HCT116 (cell line): ENCODE data around the gene TJP2. TPM values are rescaled to one million over a fixed set of nuclear protein-coding genes. Genes with fewer than 3 reads are reported as not detected.

ENCODE experiments used
- ATAC-seq: fragments of 200-7000 bp; cut with Tn5 transposase; 2 replicates; pipeline ENCODE4 v1.9.1; 2020; ENCODE audit warnings: mild to moderate bottlenecking, moderate library complexity
- BruUV-seq: library from RNA; stranded (reverse); fragments of 400-500 nt; replicated peaks from 2 replicates; lab custom pipeline; 2021; lab: Mats Ljungman, UMichigan
- CTCF ChIA-PET: fragments of 300-600 bp; sonication (Branson Sonifier 250); formaldehyde crosslinking; loops from one replicate; lab custom pipeline; 2021; ENCODE audit warnings: antibody characterized with exemption; lab: Charles Lee
- POLR2A ChIA-PET: fragments of 300-600, 350-600 bp; sonication (Branson Sonifier 250); formaldehyde crosslinking; loops from one replicate; lab custom pipeline; 2021; ENCODE audit warnings: antibody characterized with exemption; lab: Charles Lee
- RAD21 ChIA-PET, 2 experiments: fragments of 300-600 bp; sonication (Branson Sonifier 250); formaldehyde crosslinking; loops; one replicate each; lab custom pipeline; 2023; ENCODE audit warnings: low total read pairs in 2 of 2; ENCODE audit not compliant: uncharacterized antibody in 2 of 2, unreplicated experiment in 2 of 2, low non-redundant PET in 1 of 2; lab: Charles Lee
- DNase-seq: peaks from one replicate; pipeline ENCODE4 v3.0.0-alpha.2; 2010; ENCODE audit warnings: low read depth, low spot score
- H2AFZ ChIP-seq: fragments of 200-600 bp; shearing (Covaris generic), sonication (generic); 2 replicates; pipeline ENCODE4 v1.6.1; 2017; ENCODE audit warnings: low read depth, mixed run types, mixed read lengths, antibody characterized with exemption, low read length; ENCODE audit not compliant: poor library complexity, severe bottlenecking
- H3K27ac ChIP-seq: 2 replicates; pipeline ENCODE4 v1.5.1; 2012; ENCODE audit warnings: low read depth, low read length
- H3K27me3 ChIP-seq: fragments of 200-600 bp; sonication (generic); 2 replicates; pipeline ENCODE4 v1.6.1; 2016; ENCODE audit warnings: mixed run types, low read length, mixed read lengths; ENCODE audit not compliant: insufficient read depth
- H3K36me3 ChIP-seq, 2 experiments: fragments of 200-500 bp in 1 of 2; fragments of 200-600 bp in 1 of 2; sonication (Bioruptor generic) in 1 of 2; sonication (generic) in 1 of 2; 2 replicates each; pipeline versions ENCODE4 v1.5.1 to v1.6.1; 2014 to 2016; ENCODE audit warnings: low read length in 2 of 2, inconsistent platforms in 1 of 2, mixed read lengths in 1 of 2, mixed run types in 1 of 2; ENCODE audit not compliant: insufficient read depth in 2 of 2, control insufficient read depth in 1 of 2
- H3K4me1 ChIP-seq, 2 experiments: fragments of 200-600 bp in 1 of 2; sonication (generic) in 1 of 2; 2 replicates each; pipeline versions ENCODE4 v1.5.1 to v1.6.1; 2012 to 2017; ENCODE audit warnings: low read length in 2 of 2, inconsistent platforms in 1 of 2, mild to moderate bottlenecking in 1 of 2, mixed read lengths in 1 of 2, mixed run types in 1 of 2, moderate library complexity in 1 of 2; ENCODE audit not compliant: insufficient read depth in 2 of 2, control insufficient read depth in 1 of 2
- H3K4me2 ChIP-seq: fragments of 200-600 bp; sonication (generic); 2 replicates; pipeline ENCODE4 v1.6.1; 2017; ENCODE audit warnings: mixed run types, low read length, mixed read lengths
- H3K4me3 ChIP-seq, 2 experiments: fragments of 200-600 bp in 1 of 2; sonication (generic) in 1 of 2; replicated peaks in 1 of 2; 2 replicates each; pipeline ENCODE4 v1.5.1; 2011 to 2016; ENCODE audit warnings: low read length in 2 of 2, control low read depth in 1 of 2, low read depth in 1 of 2, mild to moderate bottlenecking in 1 of 2, mixed read lengths in 1 of 2, mixed run types in 1 of 2
- H3K79me2 ChIP-seq: fragments of 200-600 bp; sonication (generic); 2 replicates; pipeline ENCODE4 v1.6.1; 2017; ENCODE audit warnings: mild to moderate bottlenecking, mixed run types, low read length, moderate library complexity, mixed read lengths; ENCODE audit not compliant: insufficient read depth
- H3K9ac ChIP-seq: fragments of 200-600 bp; sonication (generic); 2 replicates; pipeline ENCODE4 v1.6.1; 2016; ENCODE audit warnings: low read length, mixed read lengths
- H3K9me2 ChIP-seq: fragments of 200-600 bp; sonication (generic), shearing (Covaris generic); 2 replicates; pipeline ENCODE4 v1.6.1; 2017; ENCODE audit warnings: mixed run types, mild to moderate bottlenecking, moderate library complexity; ENCODE audit not compliant: insufficient read depth
- H3K9me3 ChIP-seq, 2 experiments: fragments of 200-500 bp in 1 of 2; fragments of 200-600 bp in 1 of 2; sonication (Bioruptor generic) in 1 of 2; sonication (generic) in 1 of 2; 2 replicates each; pipeline ENCODE4 v1.6.1; 2014 to 2017; ENCODE audit warnings: low read length in 2 of 2, mixed read lengths in 2 of 2, inconsistent platforms in 1 of 2, low read depth in 1 of 2, mild to moderate bottlenecking in 1 of 2, mixed run types in 1 of 2, moderate library complexity in 1 of 2; ENCODE audit not compliant: control insufficient read depth in 1 of 2, insufficient read depth in 1 of 2
- H4K20me1 ChIP-seq: fragments of 200-600 bp; sonication (generic), shearing (Covaris generic); 2 replicates; pipeline ENCODE4 v1.6.1; 2017; ENCODE audit warnings: mixed run types, mild to moderate bottlenecking, moderate library complexity; ENCODE audit not compliant: insufficient read depth
- ATF3 ChIP-seq: IDR thresholded peaks from 2 replicates; pipeline ENCODE4 v1.6.1; 2012
- CBX3 ChIP-seq: IDR thresholded peaks from 2 replicates; pipeline ENCODE4 v1.6.1; 2012; ENCODE audit warnings: low read depth
- EGR1 ChIP-seq: IDR thresholded peaks from 2 replicates; pipeline ENCODE4 v1.6.1; 2012; ENCODE audit warnings: low read depth
- EZH2 ChIP-seq: fragments of 200-600 bp; sonication (generic); IDR thresholded peaks from 2 replicates; pipeline ENCODE4 v1.6.1; 2017; ENCODE audit warnings: antibody characterized with exemption, mixed run types
- RAD21 ChIP-seq: IDR thresholded peaks from 2 replicates; pipeline ENCODE4 v1.6.1; 2012; ENCODE audit warnings: low read depth, mild to moderate bottlenecking
- intact Hi-C: fragments of 100-400 bp; cut with micrococcal nuclease; formaldehyde crosslinking; loops from 2 replicates; pipeline ENCODE4 v1.10.0; 2022
- total RNA-seq: library from RNA; stranded (reverse); gene quantifications from one replicate; pipeline ENCODE4 v1.2.1, GENCODE V29; 2021; ENCODE audit not compliant: unreplicated experiment

Gene TJP2
- total RNA-seq, 1 experiment from 2014 or later: 39.7 TPM

GRCh38 chr9:69232135-69232534 lies 58.1 kb downstream of the TJP2 start:
- peaks cover 14 to 15% of the 10 kb centered on the region in 2 experiments; a peak in 2 of 4 replicates for H3K36me3 ChIP-seq
- RAD21 ChIA-PET: no interaction called here
- DNase-seq (no peak), ATAC-seq (no peak)
- H3K27me3 ChIP-seq: no peaks in the 10 kb centered on the region
- no peak overlapping the region for H3K4me3 ChIP-seq
- TF ChIP-seq RAD21 (no peak), ATF3 (no peak)
- no peaks in the 10 kb centered on the region for H3K9me2 ChIP-seq
- H4K20me1 ChIP-seq: no peaks in the 10 kb centered on the region
- BruUV-seq: TSS peak; percentile 17
- H2AFZ ChIP-seq: no peak overlapping the region
- no peak overlapping the region for H3K9ac ChIP-seq
- no peaks in the 10 kb centered on the region for H3K4me1 ChIP-seq
- H3K9me3 ChIP-seq: no peaks in the 10 kb centered on the region
- CTCF ChIA-PET: interaction anchor here (0.8 kb wide), 1 partner anchor 9 kb away, joined by 4 read pairs; no protein-coding TSS in a partner anchor
- POLR2A ChIA-PET: no interaction called here
- H3K4me2 ChIP-seq: no peak overlapping the region
- no peaks in the 10 kb centered on the region for H3K79me2 ChIP-seq
- H3K27ac ChIP-seq: no peak overlapping the region
- intact Hi-C loops: no loop called here

- no peak for DNase-seq
- Histone ChIP-seq H3K9me3 (no peaks in the 10 kb centered on the region), H2AFZ (no peak overlapping the region), H3K9ac (no peak overlapping the region), H3K27me3 (no peaks in the 10 kb centered on the region), H3K4me3 (no peak overlapping the region), H3K4me2 (no peak overlapping the region), H3K79me2 (no peaks in the 10 kb centered on the region), H3K9me2 (no peaks in the 10 kb centered on the region), H4K20me1 (no peaks in the 10 kb centered on the region), H3K27ac (no peak overlapping the region), H3K36me3 (peaks cover 15% of the 10 kb centered on the region in 2 experiments; a peak in 3 of 4 replicates), H3K4me1 (no peaks in the 10 kb centered on the region)
- POLR2A ChIA-PET: no interaction called here
- no peak for ATAC-seq
- TF ChIP-seq RAD21 (no peak), EGR1 (no peak), EZH2 (no peak), CBX3 (no peak)
- no TSS peak for BruUV-seq
- intact Hi-C loops: no loop called here
- RAD21 ChIA-PET: no interaction called here
- CTCF ChIA-PET: no interaction called here
Observed at GRCh38 chr9:69234683-69235082, 60.6 kb downstream of the TJP2 start.
